Skeletal muscle tissue (tissue), 4 donors: ENCODE measurements around the gene HSD17B2. TPM values are rescaled to one million over a fixed set of nuclear protein-coding genes. Genes with fewer than 3 reads are reported as not detected.

ENCODE experiments used
- H3K27ac ChIP-seq: one replicate; pipeline ENCODE4 v1.7.0; 2013; ENCODE audit warnings: mild to moderate bottlenecking, low read depth, low read length, inconsistent platforms
- H3K27me3 ChIP-seq, 3 donors: one replicate each; pipeline ENCODE4 v1.7.0; 2013; ENCODE audit warnings: low read length in 3 of 3; ENCODE audit not compliant: control insufficient read depth in 3 of 3, insufficient read depth in 3 of 3
- H3K36me3 ChIP-seq, 3 donors: one replicate each; pipeline ENCODE4 v1.7.0; 2013; ENCODE audit warnings: low read length in 3 of 3; ENCODE audit not compliant: control insufficient read depth in 3 of 3, insufficient read depth in 3 of 3
- H3K4me1 ChIP-seq, 3 donors: one replicate each; pipeline ENCODE4 v1.7.0; 2013; ENCODE audit warnings: low read length in 3 of 3, mild to moderate bottlenecking in 3 of 3; ENCODE audit not compliant: control insufficient read depth in 3 of 3, insufficient read depth in 3 of 3
- H3K4me3 ChIP-seq, 3 donors: one replicate each; pipeline ENCODE4 v1.7.0; 2013; ENCODE audit warnings: low read length in 3 of 3
- H3K9ac ChIP-seq, 3 donors: one replicate each; pipeline ENCODE4 v1.7.0; 2013; ENCODE audit warnings: low read length in 3 of 3, mild to moderate bottlenecking in 3 of 3, moderate library complexity in 2 of 3, low read depth in 1 of 3
- H3K9me3 ChIP-seq, 3 donors: one replicate each; pipeline ENCODE4 v1.7.0; 2013; ENCODE audit warnings: low read length in 3 of 3; ENCODE audit not compliant: control insufficient read depth in 3 of 3
- total RNA-seq: library from RNA; depleted of rRNA; stranded (reverse); fragments of >200 nt; gene quantifications from one replicate; pipeline ENCODE4 v1.2.3, GENCODE V29; 2014
- donor health status: Osteomylitis.

The HSD17B2 gene
- total RNA-seq, 1 donor from 2014 or later: not detected

DNA sequence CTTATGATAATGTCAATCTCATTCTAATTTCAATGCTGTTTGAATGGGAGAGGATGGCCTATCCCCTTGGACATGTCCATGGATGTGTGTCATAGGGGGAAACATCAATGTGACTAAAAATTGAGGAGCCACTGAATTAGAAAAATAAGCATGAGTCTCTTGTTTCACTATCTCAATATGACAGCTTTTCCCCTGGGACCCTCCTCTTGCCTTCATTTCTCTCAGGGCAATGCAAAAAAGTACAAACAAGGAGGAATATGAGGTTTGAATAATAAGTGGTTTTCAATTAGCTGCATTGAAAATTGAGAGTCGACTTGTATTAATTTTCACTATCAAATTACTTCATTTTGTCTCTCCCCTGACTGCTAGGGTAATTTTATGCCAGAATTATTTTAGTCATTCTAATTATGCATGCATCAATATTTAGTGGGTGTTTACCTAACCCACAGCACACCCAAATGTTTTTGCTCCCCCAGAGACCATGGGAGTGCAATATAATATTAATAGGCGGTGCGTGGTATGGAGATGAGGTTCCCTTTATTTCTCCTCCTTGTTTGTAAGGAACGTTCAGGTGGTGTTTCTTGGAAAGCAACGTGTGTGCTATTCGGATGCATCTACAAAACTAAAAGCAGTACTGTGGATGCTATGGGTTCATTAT is 17.0 kb upstream of the HSD17B2 start:
- Histone ChIP-seq H3K27me3 (no peaks in the 10 kb centered on the region), H3K27ac (no peak overlapping the region), H3K36me3 (no peaks in the 10 kb centered on the region), H3K4me1 (no peaks in the 10 kb centered on the region), H3K4me3 (no peak overlapping the region), H3K9me3 (peaks cover 0 to 7% (median 4%) of the 10 kb centered on the region in 3 donors), H3K9ac (no peak overlapping the region)

DNA sequence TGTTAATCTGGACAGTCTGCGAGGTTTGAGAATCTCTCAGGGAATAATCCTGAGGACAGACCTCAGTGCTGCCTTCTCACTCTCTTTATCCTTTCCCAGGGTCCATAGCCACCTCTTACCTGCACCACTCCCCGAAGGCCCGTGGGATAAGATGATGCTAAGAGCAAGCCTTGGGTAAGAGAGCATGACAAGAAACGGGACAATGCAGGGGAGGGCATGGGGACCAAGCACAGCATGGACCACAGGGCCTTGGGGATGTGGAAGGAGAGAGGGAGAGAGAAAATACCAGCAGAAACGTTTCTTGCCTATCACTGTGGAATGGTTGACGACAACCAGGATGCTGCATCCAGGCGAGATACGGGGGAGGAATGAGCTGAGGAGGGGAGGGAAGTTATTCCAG is 15.5 kb upstream of the HSD17B2 start:
- Histone ChIP-seq H3K27ac (no peak overlapping the region), H3K9ac (no peak overlapping the region), H3K36me3 (no peaks in the 10 kb centered on the region), H3K4me3 (no peak overlapping the region), H3K9me3 (peaks cover 0 to 7% (median 4%) of the 10 kb centered on the region in 3 donors), H3K4me1 (no peaks in the 10 kb centered on the region), H3K27me3 (peaks cover 0 to 6% (median 0%) of the 10 kb centered on the region in 3 donors)

DNA sequence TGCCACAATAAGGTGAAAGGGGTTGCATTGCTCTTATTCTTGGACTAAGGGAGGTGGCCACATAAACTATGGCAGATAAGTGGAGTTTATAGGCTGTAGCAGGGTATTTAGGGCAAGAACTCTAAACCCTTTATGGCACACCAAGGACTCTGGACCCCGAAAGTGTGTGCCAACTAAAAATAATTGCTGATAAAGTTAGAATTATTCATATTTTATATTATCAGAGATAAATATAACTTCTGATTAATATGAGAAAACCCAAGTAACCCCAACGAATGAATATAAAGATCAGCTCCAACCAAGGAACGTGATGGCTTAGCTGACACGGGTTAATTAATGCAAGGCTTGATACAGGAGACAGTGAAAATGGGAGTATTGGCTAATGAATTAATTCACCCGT is 15.0 kb upstream of the HSD17B2 start:
- Histone ChIP-seq H3K4me3 (no peak overlapping the region), H3K9ac (no peak overlapping the region), H3K4me1 (no peaks in the 10 kb centered on the region), H3K27ac (no peak overlapping the region), H3K27me3 (peaks cover 0 to 6% (median 0%) of the 10 kb centered on the region in 3 donors), H3K9me3 (peaks cover 0 to 2% (median 0%) of the 10 kb centered on the region in 3 donors), H3K36me3 (no peaks in the 10 kb centered on the region)

DNA sequence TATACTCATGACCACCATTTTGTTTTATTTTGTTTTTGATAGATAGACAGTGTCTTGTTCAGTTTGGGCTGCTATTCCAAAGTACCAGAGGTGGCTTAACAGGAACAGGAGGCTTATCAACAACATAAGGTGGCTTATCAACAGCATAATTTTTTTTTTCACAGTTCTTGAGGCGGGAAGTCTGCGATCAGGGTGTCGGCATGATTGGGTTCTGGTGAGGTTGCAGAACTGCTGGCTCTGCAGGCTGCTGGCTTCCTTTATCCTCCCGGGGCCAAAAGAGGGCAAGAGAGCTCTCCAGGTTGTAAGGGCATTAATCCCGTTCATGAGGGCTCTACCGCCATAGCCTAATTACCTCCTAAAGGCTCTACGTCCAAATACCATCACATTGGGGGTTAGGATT is 11.8 kb upstream of the HSD17B2 start:
- Histone ChIP-seq H3K9me3 (no peaks in the 10 kb centered on the region), H3K27ac (no peak overlapping the region), H3K4me1 (no peaks in the 10 kb centered on the region), H3K27me3 (peaks cover 0 to 6% (median 0%) of the 10 kb centered on the region in 3 donors), H3K36me3 (no peaks in the 10 kb centered on the region), H3K9ac (no peak overlapping the region), H3K4me3 (no peak overlapping the region)

DNA sequence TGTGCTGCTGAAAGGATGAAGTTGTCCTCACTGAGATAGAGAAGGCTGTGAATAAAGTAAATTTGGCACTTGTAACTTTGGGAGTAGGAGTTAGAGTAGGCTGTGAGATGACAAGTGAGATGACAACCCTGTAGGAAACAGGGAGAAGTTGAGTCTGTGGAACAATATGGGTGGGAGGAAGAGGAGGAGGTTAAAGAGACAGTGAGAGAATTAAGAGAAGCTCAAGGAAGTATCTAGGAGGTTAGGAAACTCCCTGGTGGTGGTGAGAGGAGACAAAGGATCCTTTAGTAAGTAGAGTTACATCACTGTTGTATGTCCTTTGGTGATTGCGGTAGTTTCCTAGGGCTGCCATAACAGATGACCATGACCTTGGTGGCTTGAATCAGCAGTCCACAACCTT is 10.7 kb upstream of the HSD17B2 start:
- no peaks in the 10 kb centered on the region for H3K36me3 ChIP-seq
- peaks cover 0 to 6% (median 0%) of the 10 kb centered on the region in 3 donors for H3K27me3 ChIP-seq
- H3K9me3 ChIP-seq: no peaks in the 10 kb centered on the region
- H3K4me1 ChIP-seq: no peaks in the 10 kb centered on the region
- H3K27ac ChIP-seq: no peak overlapping the region
- no peak overlapping the region for H3K4me3 ChIP-seq
- H3K9ac ChIP-seq: no peak overlapping the region

DNA sequence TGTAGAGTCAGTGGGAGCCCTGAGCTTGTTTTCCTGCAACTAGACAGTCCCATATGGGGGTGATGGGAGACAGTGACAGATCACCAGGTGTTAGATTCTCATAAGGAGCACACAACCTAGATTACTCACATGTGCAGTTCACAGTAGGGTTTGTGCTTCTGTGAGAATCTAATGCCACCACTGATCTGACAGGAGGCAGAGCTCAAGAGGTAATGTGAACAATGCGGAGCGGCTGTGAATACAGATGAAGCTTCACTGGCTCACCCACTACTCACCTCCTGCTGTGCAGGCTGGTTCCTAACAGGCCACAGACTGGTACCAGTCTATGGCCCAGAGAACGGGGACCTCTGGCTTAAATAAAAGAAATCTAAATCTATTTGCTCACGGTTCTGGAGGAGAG is 10.2 kb upstream of the HSD17B2 start:
- Histone ChIP-seq H3K4me1 (no peaks in the 10 kb centered on the region), H3K4me3 (no peak overlapping the region), H3K27me3 (peaks cover 0 to 6% (median 0%) of the 10 kb centered on the region in 3 donors), H3K9ac (no peak overlapping the region), H3K27ac (no peak overlapping the region), H3K9me3 (no peaks in the 10 kb centered on the region), H3K36me3 (no peaks in the 10 kb centered on the region)

DNA sequence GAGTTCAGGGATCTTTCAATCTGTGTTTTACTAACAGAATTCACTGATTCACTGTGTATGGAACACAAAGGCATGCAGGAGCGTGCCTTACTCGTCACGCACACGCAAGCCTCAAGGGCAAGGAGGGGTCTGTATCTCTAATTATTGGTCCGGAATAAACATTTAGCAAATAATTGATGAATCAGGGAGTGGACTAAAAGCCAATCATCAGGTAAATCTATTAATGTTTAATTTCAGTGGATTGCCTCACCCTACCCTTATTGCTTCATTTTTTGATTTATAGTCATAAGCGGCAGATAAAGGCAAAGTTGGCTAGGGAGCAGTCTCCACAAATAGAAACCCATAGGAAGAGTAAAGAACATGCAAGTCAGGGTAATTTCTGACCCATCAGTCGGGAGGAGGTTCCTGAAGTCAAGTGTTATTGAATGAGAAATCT is 7.4 kb upstream of the HSD17B2 start:
- no peaks in the 10 kb centered on the region for H3K4me1 ChIP-seq
- no peak overlapping the region for H3K4me3 ChIP-seq
- no peak overlapping the region for H3K27ac ChIP-seq
- no peaks in the 10 kb centered on the region for H3K36me3 ChIP-seq
- H3K9me3 ChIP-seq: no peaks in the 10 kb centered on the region
- H3K9ac ChIP-seq: no peak overlapping the region
- H3K27me3 ChIP-seq: peaks cover 0 to 9% (median 0%) of the 10 kb centered on the region in 3 donors

DNA sequence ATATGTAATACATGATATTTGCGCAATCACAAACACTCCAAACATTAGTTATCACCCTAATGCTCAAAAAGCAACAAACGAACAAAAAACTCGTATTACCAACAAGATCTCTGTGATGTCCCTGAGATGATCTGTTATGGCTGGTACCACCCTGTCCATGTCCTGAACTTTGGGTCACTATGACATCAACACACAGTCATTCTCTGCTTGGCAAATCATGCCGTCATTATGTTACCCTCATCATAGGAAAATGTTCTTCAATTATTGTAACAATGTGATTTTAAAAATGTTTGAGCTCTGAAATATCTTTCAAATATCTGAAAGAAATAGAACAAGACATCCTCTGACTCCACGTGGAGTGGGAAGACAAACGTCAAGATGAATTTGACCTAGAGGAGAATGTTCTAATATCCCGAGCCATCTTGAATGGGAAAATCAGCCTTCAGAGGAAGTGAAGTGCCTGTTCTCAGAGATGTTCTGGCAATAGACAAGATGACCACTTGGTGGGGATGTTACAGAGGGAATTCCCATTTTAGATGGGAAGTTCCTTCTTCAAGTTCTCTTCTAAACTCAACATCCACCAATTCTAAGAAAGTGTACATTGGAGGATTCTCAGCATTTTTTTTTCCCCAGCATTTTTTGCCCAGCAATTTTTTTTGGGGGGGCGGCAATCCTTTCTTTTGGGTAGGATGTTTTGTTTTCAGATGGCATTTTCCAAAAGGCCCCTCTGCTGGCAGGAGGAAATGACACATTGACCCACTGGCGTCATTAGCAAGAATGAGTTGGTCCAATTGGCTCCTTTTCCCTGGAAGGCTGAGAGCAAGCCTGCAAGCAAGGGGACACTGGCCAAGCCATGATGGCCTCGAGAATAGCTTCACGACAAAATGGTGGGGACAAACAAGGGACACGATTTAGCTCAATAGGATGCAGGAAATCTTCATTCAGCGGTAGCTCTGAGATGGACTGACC is 3.7 kb upstream of the HSD17B2 start:
- Histone ChIP-seq H3K36me3 (no peaks in the 10 kb centered on the region), H3K9ac (no peak overlapping the region)

DNA sequence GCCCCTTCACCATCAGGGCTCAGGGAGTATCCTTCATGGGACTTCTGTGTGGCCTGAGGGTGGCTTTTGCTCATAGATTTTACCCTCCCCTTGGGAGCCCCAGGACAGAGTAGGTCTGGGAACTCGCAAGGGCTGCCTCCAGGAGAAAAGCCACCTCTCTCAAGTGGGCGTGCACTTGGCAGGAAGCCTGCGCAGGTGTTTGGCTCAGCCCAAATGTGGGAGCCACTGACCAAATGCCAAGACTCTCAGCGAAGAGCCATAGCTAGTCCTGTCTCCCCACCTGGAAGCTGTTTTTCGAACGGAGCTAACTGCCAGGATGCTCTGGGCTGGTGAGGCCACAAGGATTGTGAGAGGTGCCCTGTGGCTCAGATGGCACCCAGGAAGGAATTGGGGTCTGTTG is 2.0 kb upstream of the HSD17B2 start:
- H3K9ac ChIP-seq: no peak overlapping the region

More for the DNA sequence above, 3.7 kb upstream of the HSD17B2 start:
- Histone ChIP-seq H3K4me3 (no peak overlapping the region), H3K9me3 (no peaks in the 10 kb centered on the region), H3K4me1 (no peaks in the 10 kb centered on the region), H3K27ac (no peak overlapping the region), H3K27me3 (peaks cover 4 to 17% (median 5%) of the 10 kb centered on the region in 3 donors)

More for the DNA sequence above, 2.0 kb upstream of the HSD17B2 start:
- H3K27me3 ChIP-seq: peaks cover 4 to 17% (median 5%) of the 10 kb centered on the region in 3 donors
- H3K36me3 ChIP-seq: no peaks in the 10 kb centered on the region
- no peak overlapping the region for H3K27ac ChIP-seq
- H3K4me3 ChIP-seq: no peak overlapping the region
- H3K9me3 ChIP-seq: no peaks in the 10 kb centered on the region
- H3K4me1 ChIP-seq: no peaks in the 10 kb centered on the region
